GM12872 (cell line): ENCODE measurements around the gene INF2.
A peak's percentile ranks its signal among the peaks of the same experiment; 100 is the strongest.

Source experiments
- TF ChIP-seq, protein P1 (sequence below): IDR thresholded peaks from 3 replicates; pipeline ENCODE4 v1.5.1; 2011; ENCODE audit warnings: low read depth, mild to moderate bottlenecking, low read length, moderate library complexity; ENCODE audit not compliant: insufficient read depth

INF2 gene

DNA sequence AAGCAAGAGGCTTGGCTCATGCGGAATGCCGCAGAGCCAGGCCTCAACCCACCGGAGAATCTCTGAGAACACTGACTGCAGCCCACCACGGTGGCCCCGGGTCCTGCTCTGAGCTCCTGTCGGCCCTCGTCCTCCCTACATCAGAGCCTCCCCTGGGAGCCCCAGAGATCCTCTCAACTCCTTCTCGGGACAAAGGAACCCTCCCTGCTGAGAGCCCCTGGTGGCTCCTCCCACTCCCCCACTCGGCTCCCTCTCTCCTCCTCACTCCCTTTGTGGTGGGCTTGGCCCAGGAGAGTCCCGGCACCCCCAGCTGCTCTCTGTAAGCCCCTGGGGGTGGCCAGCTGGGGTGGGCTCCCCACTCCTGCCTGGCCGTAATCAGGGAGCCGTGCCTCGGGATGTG is 11.1 kb upstream of the INF2 start:
- TF ChIP-seq, protein P1, sequence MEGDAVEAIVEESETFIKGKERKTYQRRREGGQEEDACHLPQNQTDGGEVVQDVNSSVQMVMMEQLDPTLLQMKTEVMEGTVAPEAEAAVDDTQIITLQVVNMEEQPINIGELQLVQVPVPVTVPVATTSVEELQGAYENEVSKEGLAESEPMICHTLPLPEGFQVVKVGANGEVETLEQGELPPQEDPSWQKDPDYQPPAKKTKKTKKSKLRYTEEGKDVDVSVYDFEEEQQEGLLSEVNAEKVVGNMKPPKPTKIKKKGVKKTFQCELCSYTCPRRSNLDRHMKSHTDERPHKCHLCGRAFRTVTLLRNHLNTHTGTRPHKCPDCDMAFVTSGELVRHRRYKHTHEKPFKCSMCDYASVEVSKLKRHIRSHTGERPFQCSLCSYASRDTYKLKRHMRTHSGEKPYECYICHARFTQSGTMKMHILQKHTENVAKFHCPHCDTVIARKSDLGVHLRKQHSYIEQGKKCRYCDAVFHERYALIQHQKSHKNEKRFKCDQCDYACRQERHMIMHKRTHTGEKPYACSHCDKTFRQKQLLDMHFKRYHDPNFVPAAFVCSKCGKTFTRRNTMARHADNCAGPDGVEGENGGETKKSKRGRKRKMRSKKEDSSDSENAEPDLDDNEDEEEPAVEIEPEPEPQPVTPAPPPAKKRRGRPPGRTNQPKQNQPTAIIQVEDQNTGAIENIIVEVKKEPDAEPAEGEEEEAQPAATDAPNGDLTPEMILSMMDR = no peak

GRCh38 chr14:104678901-104679705 is 10.3 kb upstream of the INF2 start:
- TF ChIP-seq, protein P1 = no peak

DNA sequence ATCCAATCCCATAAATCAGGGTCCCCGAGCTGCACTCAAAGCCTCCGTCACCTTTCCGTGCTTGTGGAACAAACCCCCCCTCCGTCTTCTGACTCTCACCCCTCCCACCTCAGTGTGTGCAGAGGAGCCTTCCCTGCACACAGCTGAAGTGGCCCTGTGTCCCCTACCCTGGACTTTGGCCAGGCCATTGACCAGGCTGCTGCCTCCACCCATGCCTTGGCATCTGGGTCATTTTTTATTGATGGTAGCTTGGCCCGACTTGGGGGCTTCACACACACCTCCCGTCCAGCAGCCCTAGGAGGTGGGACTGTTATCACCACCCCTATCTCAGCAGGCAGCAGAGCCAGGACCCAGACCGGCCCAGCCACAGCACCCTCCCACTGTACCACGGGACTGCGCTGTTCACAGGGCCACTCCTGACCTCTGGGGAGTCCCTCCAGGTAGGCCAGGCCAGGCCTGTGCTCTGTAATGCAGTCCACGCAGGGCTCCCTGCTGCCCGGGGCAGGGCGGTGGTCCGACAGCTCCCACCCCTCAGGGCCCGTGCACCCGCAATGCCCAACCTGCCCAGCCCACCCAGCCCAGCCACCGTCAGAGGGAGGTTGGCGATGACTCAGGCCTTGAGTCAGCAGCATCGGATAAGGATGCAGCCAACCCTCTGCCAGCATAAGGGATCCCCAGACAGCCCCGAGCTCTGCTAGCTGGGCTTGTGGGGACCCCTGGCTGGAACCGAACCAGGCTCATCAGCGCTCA is 9.2 kb upstream of the INF2 start:
- TF ChIP-seq, protein P1 = no peak

DNA sequence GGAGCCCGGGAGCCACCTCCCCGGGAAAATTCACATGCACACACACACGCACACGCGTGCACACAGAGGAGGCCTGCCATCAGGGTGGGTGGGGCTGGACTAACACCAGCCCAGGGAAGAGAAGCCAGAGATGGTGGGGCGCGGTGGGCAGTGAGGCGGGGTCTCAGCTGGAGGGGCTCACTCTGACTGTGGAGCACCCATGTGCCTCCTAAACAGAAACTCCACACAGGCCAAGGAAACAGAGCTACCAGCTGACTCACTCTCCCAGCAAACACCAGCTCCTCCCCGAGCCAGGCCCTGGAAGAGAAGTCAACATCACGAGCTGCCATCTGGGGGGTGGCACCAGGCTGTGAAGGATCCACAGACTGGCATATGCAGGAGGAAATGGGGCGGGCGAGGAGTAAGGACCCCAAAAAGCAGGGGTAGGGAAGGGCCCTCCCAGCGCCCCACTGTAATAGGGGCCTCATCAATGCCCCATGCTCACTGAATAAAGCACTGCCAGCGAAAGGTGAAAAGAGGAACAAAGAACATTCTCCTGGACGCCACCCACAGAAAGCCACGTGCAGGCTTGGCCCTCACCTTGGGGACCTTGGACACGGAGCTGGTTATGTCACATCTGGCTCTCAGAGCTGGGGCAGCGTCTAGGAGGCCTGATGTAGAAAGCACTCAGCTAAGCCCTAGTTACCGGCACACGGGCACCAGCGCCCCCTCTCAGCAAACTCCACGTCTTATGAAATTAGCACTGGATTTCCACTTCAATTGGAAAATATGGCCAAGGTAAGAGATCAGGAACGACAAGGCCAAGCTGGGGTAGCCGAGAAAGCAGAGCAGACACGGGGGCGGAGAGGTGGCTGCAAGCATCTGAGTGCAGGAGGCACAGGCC is 8.4 kb upstream of the INF2 start:
- TF ChIP-seq, protein P1 = peak; percentile 45; the same call in 2 of the 3 replicates

GRCh38 chr14:104681689-104682074 is 7.7 kb upstream of the INF2 start:
- TF ChIP-seq, protein P1 = no peak

GRCh38 chr14:104682107-104682593 is 7.3 kb upstream of the INF2 start:
- TF ChIP-seq, protein P1 = no peak
